SK-N-SH (cell line): ENCODE measurements around the gene DPM2. TPM values are rescaled to one million over a fixed set of nuclear protein-coding genes. Genes with fewer than 3 reads are reported as not detected.

Experiments used
- CTCF ChIA-PET: fragments of 300-600, 350-600 bp; formaldehyde crosslinking; extraction: SDS; loops from one replicate; lab custom pipeline; 2021; lab: Yijun Ruan, JAX
- POLR2A ChIA-PET: fragments of 350-600 bp; sonication (Branson Sonifier 250); formaldehyde crosslinking; extraction: SDS; loops from one replicate; lab custom pipeline; 2020; ENCODE audit warnings: antibody characterized with exemption, inconsistent platforms; lab: Yijun Ruan, JAX
- DNase-seq: peaks from one replicate; pipeline ENCODE4 v3.0.0; 2012
- H2AFZ ChIP-seq: fragments of 200-600 bp; sonication (generic); 2 replicates; pipeline ENCODE4 v1.8.1; 2016; ENCODE audit warnings: antibody characterized with exemption, mild to moderate bottlenecking, low read depth
- H3F3A ChIP-seq: fragments of 200-600 bp; sonication (generic); replicated peaks from 2 replicates; pipeline ENCODE3; 2016; ENCODE audit warnings: antibody characterized with exemption, mild to moderate bottlenecking; ENCODE audit not compliant: insufficient read depth
- H3K27ac ChIP-seq, 2 experiments: fragments of 200-500 bp in 1 of 2; fragments of 200-600 bp in 1 of 2; sonication (Bioruptor generic) in 1 of 2; sonication (generic), shearing (Covaris generic) in 1 of 2; 2 replicates each; pipeline versions ENCODE4 v1.5.1 to v1.6.1; 2014 to 2016; ENCODE audit warnings: low read depth in 2 of 2, inconsistent platforms in 1 of 2, low read length in 1 of 2, mild to moderate bottlenecking in 1 of 2, mixed read lengths in 1 of 2
- H3K27me3 ChIP-seq: fragments of 200-600 bp; sonication (generic), shearing (Covaris generic); 2 replicates; pipeline ENCODE4 v1.6.1; 2016; ENCODE audit warnings: mixed run types; ENCODE audit not compliant: insufficient read depth
- H3K36me3 ChIP-seq, 2 experiments: fragments of 200-500 bp in 1 of 2; fragments of 200-600 bp in 1 of 2; sonication (Bioruptor generic) in 1 of 2; sonication (generic) in 1 of 2; replicated peaks in 1 of 2; 2 replicates each; pipeline versions ENCODE3 to v1.5.1; 2014 to 2016; ENCODE audit warnings: low read length in 1 of 2, mild to moderate bottlenecking in 1 of 2; ENCODE audit not compliant: insufficient read depth in 2 of 2, control insufficient read depth in 1 of 2
- H3K4me1 ChIP-seq, 2 experiments: fragments of 200-500 bp in 1 of 2; fragments of 200-600 bp in 1 of 2; sonication (Bioruptor generic) in 1 of 2; sonication (generic), shearing (Covaris generic) in 1 of 2; 2 replicates each; pipeline versions ENCODE4 v1.5.1 to v1.6.1; 2014 to 2016; ENCODE audit warnings: low read depth in 1 of 2, low read length in 1 of 2, mixed run types in 1 of 2; ENCODE audit not compliant: insufficient read depth in 2 of 2, control insufficient read depth in 1 of 2
- H3K4me2 ChIP-seq: fragments of 200-600 bp; sonication (generic), shearing (Covaris generic); 2 replicates; pipeline ENCODE4 v1.6.1; 2017; ENCODE audit warnings: mixed run types
- H3K4me3 ChIP-seq, 2 experiments: fragments of 200-500 bp in 1 of 2; fragments of 200-600 bp in 1 of 2; sonication (Bioruptor generic) in 1 of 2; sonication (generic), shearing (Covaris generic) in 1 of 2; 2 replicates each; pipeline versions ENCODE4 v1.5.1 to v1.8.1; 2014 to 2016; ENCODE audit warnings: low read depth in 2 of 2, inconsistent platforms in 1 of 2, low read length in 1 of 2, mild to moderate bottlenecking in 1 of 2, mixed read lengths in 1 of 2, moderate library complexity in 1 of 2
- H3K79me2 ChIP-seq: fragments of 200-600 bp; sonication (generic); 2 replicates; pipeline ENCODE4 v1.8.1; 2017; ENCODE audit warnings: mild to moderate bottlenecking; ENCODE audit not compliant: insufficient read depth
- H3K9ac ChIP-seq: fragments of 200-600 bp; sonication (generic); 2 replicates; pipeline ENCODE4 v1.6.1; 2017; ENCODE audit warnings: mixed run types
- H3K9me2 ChIP-seq: fragments of 200-600 bp; sonication (generic); 2 replicates; pipeline ENCODE4 v1.6.1; 2017; ENCODE audit warnings: mixed run types
- H3K9me3 ChIP-seq: fragments of 200-600 bp; sonication (generic); 2 replicates; pipeline ENCODE4 v1.6.1; 2017; ENCODE audit warnings: mixed run types, mild to moderate bottlenecking, moderate library complexity
- H4K20me1 ChIP-seq: fragments of 200-600 bp; sonication (generic); 2 replicates; pipeline ENCODE4 v1.6.1; 2017; ENCODE audit warnings: mild to moderate bottlenecking, mixed run types; ENCODE audit not compliant: insufficient read depth
- EP300 ChIP-seq, 2 experiments: IDR thresholded peaks; 2 replicates each; pipeline versions ENCODE4 v1.4.0 to v1.6.1; 2012; ENCODE audit warnings: borderline replicate concordance in 1 of 2, low read depth in 1 of 2, low read length in 1 of 2
- FOSL2 ChIP-seq: IDR thresholded peaks from 2 replicates; pipeline ENCODE4 v1.4.0; 2012; ENCODE audit warnings: low read depth, mild to moderate bottlenecking, moderate library complexity, borderline replicate concordance
- JUND ChIP-seq: IDR thresholded peaks from 2 replicates; pipeline ENCODE4 v1.4.0; 2012
- MAX ChIP-seq: IDR thresholded peaks from 2 replicates; pipeline ENCODE4 v1.4.0; 2012; ENCODE audit warnings: low read depth
- MEF2A ChIP-seq: IDR thresholded peaks from 2 replicates; pipeline ENCODE4 v1.4.0; 2012; ENCODE audit warnings: low read depth, borderline replicate concordance
- MXI1 ChIP-seq: IDR thresholded peaks from 2 replicates; pipeline ENCODE4 v1.6.1; 2012; ENCODE audit warnings: mild to moderate bottlenecking, low read depth, low read length, improper control_type of control experiment
- NFIC ChIP-seq: IDR thresholded peaks from 2 replicates; pipeline ENCODE4 v1.4.0; 2012; ENCODE audit warnings: borderline replicate concordance
- POLR2AphosphoS5 ChIP-seq: IDR thresholded peaks from 2 replicates; pipeline ENCODE4 v1.6.1; 2012; ENCODE audit warnings: low read depth, low read length
- RCOR1 ChIP-seq: fragments of 150-350 bp; IDR thresholded peaks from 2 replicates; pipeline ENCODE4 v1.6.1; 2017; ENCODE audit warnings: antibody characterized with exemption, low read length
- SIN3A ChIP-seq: IDR thresholded peaks from 2 replicates; pipeline ENCODE4 v1.6.1; 2012; ENCODE audit warnings: low read depth, mild to moderate bottlenecking, low read length, moderate library complexity, borderline replicate concordance
- SMC3 ChIP-seq: IDR thresholded peaks from 2 replicates; pipeline ENCODE4 v1.6.1; 2012; ENCODE audit warnings: low read depth, low read length, improper control_type of control experiment
- TCF12 ChIP-seq: IDR thresholded peaks from 2 replicates; pipeline ENCODE4 v1.4.0; 2012
- USF2 ChIP-seq: fragments of 150-350 bp; IDR thresholded peaks from 2 replicates; pipeline ENCODE4 v1.6.1; 2017; ENCODE audit warnings: antibody characterized with exemption, low read length, low read depth, borderline replicate concordance
- YY1 ChIP-seq: IDR thresholded peaks from 2 replicates; pipeline ENCODE4 v1.4.0; 2012; ENCODE audit warnings: low read depth, mild to moderate bottlenecking
- ZBTB33 ChIP-seq: IDR thresholded peaks from 2 replicates; pipeline ENCODE4 v1.4.0; 2012; ENCODE audit warnings: low read depth, borderline replicate concordance
- WGBS: methylation state at CpG from one replicate; pipeline ENCODE4 v1.1.6; 2017; ENCODE audit warnings: low lambda C conversion rate; 5-methylcytosine and 5-hydroxymethylcytosine counted together
- polyA plus RNA-seq, 3 experiments: library from polyadenylated mRNA; depleted of rRNA; stranded (reverse); fragments of >200 nt; gene quantifications; 2 replicates each; pipeline ENCODE4 v1.2.3, GENCODE V29; 2012
- TF ChIP-seq, protein P1 (sequence below): fragments of 150-350 bp; IDR thresholded peaks from 2 replicates; pipeline ENCODE4 v1.6.1; 2016; ENCODE audit warnings: mild to moderate bottlenecking, low read depth, low read length
- TF ChIP-seq, protein P2 (sequence below): IDR thresholded peaks from 2 replicates; pipeline ENCODE4 v1.4.0; 2012; ENCODE audit warnings: low read depth, borderline replicate concordance
- TF ChIP-seq, protein P3 (sequence below): IDR thresholded peaks from 2 replicates; pipeline ENCODE4; 2012

DPM2 gene
- polyA plus RNA-seq, 1 of the 3 experiments (the other 2 are of a cell fraction), result 106 TPM

- WGBS, result 96% methylated on average over 5 of the region's 7 CpGs
- no peak overlapping the region for H2AFZ ChIP-seq
- H3K4me1 ChIP-seq, result peaks cover 31 to 35% of the 10 kb centered on the region in 2 experiments; a peak in 3 of 4 replicates
- TF ChIP-seq YY1 (no peak), RCOR1 (no peak), MEF2A (no peak), JUND (no peak), SIN3A (no peak), SMC3 (no peak), POLR2AphosphoS5 (no peak)
- TF ChIP-seq, protein P1, sequence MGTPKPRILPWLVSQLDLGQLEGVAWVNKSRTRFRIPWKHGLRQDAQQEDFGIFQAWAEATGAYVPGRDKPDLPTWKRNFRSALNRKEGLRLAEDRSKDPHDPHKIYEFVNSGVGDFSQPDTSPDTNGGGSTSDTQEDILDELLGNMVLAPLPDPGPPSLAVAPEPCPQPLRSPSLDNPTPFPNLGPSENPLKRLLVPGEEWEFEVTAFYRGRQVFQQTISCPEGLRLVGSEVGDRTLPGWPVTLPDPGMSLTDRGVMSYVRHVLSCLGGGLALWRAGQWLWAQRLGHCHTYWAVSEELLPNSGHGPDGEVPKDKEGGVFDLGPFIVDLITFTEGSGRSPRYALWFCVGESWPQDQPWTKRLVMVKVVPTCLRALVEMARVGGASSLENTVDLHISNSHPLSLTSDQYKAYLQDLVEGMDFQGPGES, result no peak
- TF ChIP-seq, protein P2, sequence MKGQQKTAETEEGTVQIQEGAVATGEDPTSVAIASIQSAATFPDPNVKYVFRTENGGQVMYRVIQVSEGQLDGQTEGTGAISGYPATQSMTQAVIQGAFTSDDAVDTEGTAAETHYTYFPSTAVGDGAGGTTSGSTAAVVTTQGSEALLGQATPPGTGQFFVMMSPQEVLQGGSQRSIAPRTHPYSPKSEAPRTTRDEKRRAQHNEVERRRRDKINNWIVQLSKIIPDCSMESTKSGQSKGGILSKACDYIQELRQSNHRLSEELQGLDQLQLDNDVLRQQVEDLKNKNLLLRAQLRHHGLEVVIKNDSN, result no peak
- H3K27me3 ChIP-seq, result no peaks in the 10 kb centered on the region
- H3K27ac ChIP-seq, result peak overlapping the region in 1 of 2 experiments; percentile 95; a peak in 1 of 4 replicates
- H3K9ac ChIP-seq, result no peak overlapping the region
- H3K36me3 ChIP-seq, result no peaks in the 10 kb centered on the region
- peaks cover 51% of the 10 kb centered on the region for H3F3A ChIP-seq
- no peaks in the 10 kb centered on the region for H3K9me3 ChIP-seq
- peaks cover 9% of the 10 kb centered on the region; the same call in 1 of the 2 replicates for H3K79me2 ChIP-seq
- CTCF ChIA-PET, result interaction anchor here (0.5 to 7.0 kb wide), 67 partner anchors 9 to 523 kb away, joined by 3 to 41 read pairs (median 4); partner anchors contain the start of genes AK1, CDK9, ENG and PIP5KL1
- POLR2A ChIA-PET, result interaction anchor here (1.4 kb wide), 1 partner anchor 135 kb away, joined by 4 read pairs; the partner anchor contains the start of gene CDK9
- no peak overlapping the region for H3K4me3 ChIP-seq
- H3K4me2 ChIP-seq, result no peak overlapping the region
- H4K20me1 ChIP-seq, result no peaks in the 10 kb centered on the region
- H3K9me2 ChIP-seq, result no peaks in the 10 kb centered on the region
- DNase-seq, result no peak
Observed at GRCh38 chr9:127920794-127921193, 16.9 kb downstream of the DPM2 start.

- Histone ChIP-seq H3K27ac (peak overlapping the region in 1 of 2 experiments; percentile 95; a peak in 2 of 4 replicates), H3K4me1 (peaks cover 35 to 40% of the 10 kb centered on the region in 2 experiments; a peak in 3 of 4 replicates), H3K4me3 (no peak overlapping the region), H3F3A (peaks cover 45% of the 10 kb centered on the region), H3K4me2 (peak overlapping the region; percentile 58), H2AFZ (no peak overlapping the region), H3K9me2 (no peaks in the 10 kb centered on the region), H3K9me3 (no peaks in the 10 kb centered on the region), H3K27me3 (no peaks in the 10 kb centered on the region), H3K9ac (no peak overlapping the region; the same call in 1 of the 2 replicates), H4K20me1 (no peaks in the 10 kb centered on the region), H3K79me2 (peaks cover 14% of the 10 kb centered on the region), H3K36me3 (no peaks in the 10 kb centered on the region)
- ChIA-PET POLR2A (no interaction called here), CTCF (interaction anchor here (0.6 to 7.0 kb wide), 8 partner anchors 23 to 199 kb away, joined by 3 to 41 read pairs (median 4); partner anchors contain the start of genes AK1 and TOR2A)
- no peak for DNase-seq
- TF ChIP-seq USF2 (no peak), POLR2AphosphoS5 (peak; percentile 41; the same call in 1 of the 2 replicates), SIN3A (peak; percentile 72; the same call in 1 of the 2 replicates), NFIC (peak; percentile 79; the same call in 1 of the 2 replicates), TCF12 (peak; percentile 85), MXI1 (no peak), ZBTB33 (no peak), FOSL2 (peak; percentile 99), EP300 (IDR thresholded peaks at IDR 0.05; ENCODE audit: borderline replicate concordance in 1 of 2, low read depth in 1 of 2, low read length in 1 of 2) (peak in 1 of 2 experiments; percentile 55; a peak in 1 of 4 replicates), MAX (peak; percentile 77; the same call in 1 of the 2 replicates), JUND (peak; percentile 95)
- TF ChIP-seq, protein P1, result no peak
- TF ChIP-seq, protein P3, sequence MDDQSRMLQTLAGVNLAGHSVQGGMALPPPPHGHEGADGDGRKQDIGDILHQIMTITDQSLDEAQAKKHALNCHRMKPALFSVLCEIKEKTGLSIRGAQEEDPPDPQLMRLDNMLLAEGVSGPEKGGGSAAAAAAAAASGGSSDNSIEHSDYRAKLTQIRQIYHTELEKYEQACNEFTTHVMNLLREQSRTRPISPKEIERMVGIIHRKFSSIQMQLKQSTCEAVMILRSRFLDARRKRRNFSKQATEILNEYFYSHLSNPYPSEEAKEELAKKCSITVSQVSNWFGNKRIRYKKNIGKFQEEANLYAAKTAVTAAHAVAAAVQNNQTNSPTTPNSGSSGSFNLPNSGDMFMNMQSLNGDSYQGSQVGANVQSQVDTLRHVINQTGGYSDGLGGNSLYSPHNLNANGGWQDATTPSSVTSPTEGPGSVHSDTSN, result peak; percentile 90
- 4% methylated on average over 8 of the region's 8 CpGs for WGBS
Observed at GRCh38 chr9:127919253-127919815, 18.3 kb downstream of the DPM2 start.
